Activated CD4-positive, alpha-beta T cell treated with anti-CD3 and anti-CD28 coated beads, Interleukin-2, Interleukin-4, amounts not matched to agents 100 ng/mL and 50 ng/mL, durations not matched to agents 16 hours and 8 hours (primary cell): Measurements from ENCODE around the gene CAVIN1.
A peak's percentile ranks its signal among the peaks of the same experiment; 100 is the strongest.
"Not testable (repeated sequence)": the region's sequence is repeated elsewhere in the genome, so short reads cannot be mapped to it uniquely, and the experiment has no call there.

Experiments used
- DNase-seq: peaks from one replicate; pipeline ENCODE4 v3.0.0-alpha.2; 2020; ENCODE audit warnings: low spot score

CAVIN1 gene, protein sequence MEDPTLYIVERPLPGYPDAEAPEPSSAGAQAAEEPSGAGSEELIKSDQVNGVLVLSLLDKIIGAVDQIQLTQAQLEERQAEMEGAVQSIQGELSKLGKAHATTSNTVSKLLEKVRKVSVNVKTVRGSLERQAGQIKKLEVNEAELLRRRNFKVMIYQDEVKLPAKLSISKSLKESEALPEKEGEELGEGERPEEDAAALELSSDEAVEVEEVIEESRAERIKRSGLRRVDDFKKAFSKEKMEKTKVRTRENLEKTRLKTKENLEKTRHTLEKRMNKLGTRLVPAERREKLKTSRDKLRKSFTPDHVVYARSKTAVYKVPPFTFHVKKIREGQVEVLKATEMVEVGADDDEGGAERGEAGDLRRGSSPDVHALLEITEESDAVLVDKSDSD

DNA sequence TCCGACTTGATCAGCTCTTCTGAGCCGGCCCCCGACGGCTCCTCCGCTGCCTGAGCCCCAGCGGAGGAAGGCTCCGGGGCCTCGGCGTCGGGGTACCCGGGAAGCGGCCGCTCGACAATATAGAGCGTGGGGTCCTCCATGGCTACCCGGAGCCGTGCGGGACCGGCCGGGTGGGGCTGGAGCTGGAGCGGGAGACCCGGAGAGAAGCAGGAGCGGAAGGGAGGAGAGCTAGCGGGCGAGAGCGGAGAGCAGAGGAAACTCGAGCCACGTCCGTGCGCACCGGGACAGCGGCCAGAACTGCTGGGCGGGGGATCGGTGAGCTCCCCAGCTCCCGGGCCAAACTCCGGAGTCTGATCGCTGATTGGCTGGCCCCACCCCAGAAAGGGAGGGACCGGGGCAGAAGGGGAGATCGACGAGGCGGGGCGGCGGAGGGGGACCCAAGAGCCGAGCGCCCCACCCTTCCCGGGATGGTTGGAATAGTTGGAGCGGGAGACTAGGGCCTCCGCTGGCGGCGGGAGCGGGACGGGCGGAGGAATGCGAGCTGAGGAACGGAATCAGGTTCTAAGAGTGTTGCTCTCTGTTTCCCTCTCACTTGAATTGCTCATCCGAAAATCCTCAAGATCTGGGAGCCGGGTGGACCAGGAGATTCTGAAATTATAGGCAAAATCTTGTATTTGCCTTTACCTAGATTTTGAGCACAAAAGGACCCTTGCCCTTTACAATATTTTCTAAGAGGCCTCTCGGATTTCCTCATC lies at the start of gene CAVIN1:
Gene CAVIN1, minus strand, starts transcription at position 299 of the 755 bp plus-strand sequence. Its CDS starts 159 bp downstream, at position 140.
- no peak for DNase-seq

DNA sequence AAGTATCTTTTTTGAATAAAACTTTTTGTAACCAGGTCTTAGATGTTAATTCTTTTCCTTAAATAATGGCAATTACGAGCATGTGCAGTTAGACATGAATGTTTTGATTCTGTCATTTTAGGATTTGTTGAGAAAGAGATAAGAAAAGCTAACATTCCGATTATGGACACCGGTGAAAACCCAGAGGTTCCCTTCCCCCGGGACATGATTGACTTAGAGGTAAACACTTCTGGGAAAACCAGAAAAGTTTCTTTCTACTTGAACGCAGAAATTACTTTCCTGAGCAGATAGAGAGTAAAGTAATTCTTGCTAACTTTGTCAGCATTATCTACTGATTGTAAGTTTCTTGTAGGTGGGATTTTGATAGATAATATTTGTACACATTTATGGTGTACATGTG lies 44.8 kb upstream of the CAVIN1 start:
- DNase-seq, result no peak

DNA sequence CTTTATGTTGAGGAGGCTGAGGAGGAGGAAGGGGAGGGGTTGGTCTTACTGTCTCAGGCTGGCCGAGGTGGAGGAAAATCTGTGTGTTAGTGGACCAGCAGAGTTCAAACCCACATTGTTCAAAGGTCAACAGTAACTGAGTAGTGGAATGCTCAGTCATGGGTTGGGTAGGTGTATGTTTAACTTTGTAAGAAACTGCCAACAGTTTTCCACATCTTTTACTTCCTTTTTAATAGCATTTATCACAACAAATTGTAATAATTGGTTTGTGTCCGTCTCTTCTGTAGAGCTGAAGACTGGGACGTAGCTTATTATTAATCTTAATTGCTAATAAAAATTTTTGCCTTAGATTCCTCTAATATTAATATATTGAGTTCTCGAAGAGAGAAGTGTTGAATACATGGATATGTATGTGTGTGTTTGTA lies 40.9 kb upstream of the CAVIN1 start:
- no peak for DNase-seq

DNA sequence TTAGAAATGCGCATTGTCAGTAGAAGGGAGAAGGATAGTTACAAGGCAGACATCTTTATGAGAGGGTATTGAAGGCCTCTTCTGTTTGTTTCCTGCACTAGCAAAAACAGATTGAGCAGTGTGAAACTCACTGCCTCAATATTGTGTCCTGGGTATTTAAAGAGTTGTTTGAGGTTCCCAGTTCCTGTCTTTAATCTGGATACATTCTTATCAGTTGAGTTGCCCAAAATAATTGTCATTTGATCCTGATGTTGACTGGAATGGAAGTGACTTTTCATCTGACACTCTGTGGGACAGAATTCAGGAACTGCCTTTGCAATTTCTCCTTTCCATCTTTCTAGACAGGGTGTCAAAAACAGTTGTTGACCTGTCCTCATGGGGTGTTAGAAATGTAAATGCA lies 37.3 kb upstream of the CAVIN1 start:
- no peak for DNase-seq

DNA sequence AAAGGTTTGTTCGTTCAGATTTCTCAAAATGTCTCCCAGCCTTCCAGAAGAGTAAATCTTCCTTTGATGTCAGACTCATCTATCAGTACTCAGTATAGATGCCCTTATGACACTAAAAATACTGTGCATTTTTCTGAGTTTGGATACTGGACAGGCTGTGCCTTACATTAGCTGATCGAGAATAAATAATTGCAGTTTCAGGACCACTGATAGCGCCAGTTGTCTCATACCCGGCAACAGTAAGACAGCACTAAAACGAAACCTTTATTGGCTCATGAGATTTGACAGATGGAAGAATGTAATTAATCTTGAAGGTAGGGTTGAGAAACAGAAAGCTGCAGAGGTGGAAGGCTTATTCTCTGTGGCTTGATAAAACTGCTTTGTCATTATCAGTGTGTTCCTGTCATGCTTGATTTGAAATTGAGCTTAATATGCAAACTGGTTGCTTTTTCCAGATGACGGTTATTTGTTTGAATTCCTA lies 36.8 kb upstream of the CAVIN1 start:
- DNase-seq, result peak; percentile 41

DNA sequence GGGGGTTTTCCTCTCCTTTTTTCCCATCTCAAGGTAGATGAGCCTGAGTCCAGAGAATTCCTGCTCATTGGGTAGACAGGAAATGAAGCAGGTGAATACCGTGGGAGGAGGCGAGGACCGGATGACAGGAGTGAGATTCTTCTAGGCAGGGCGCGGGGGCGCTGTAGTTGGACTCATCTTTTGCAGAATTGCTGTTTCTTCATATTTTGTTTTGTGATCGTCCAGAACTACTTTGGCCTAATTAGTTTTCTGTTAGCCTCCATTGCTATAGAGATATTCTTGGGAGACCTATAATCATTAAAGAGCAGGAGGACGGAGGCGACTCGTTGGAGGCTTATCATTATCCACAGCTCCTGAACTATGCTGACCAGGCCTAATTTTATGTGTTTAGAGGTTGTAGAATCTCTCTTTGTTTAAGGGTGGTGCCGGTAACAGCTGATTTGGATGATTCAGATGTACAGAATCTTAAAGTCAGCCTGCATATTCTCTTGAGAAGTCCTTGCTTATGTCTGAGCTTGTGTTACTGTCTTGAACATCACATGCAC lies 36.3 kb upstream of the CAVIN1 start:
- no peak for DNase-seq

DNA sequence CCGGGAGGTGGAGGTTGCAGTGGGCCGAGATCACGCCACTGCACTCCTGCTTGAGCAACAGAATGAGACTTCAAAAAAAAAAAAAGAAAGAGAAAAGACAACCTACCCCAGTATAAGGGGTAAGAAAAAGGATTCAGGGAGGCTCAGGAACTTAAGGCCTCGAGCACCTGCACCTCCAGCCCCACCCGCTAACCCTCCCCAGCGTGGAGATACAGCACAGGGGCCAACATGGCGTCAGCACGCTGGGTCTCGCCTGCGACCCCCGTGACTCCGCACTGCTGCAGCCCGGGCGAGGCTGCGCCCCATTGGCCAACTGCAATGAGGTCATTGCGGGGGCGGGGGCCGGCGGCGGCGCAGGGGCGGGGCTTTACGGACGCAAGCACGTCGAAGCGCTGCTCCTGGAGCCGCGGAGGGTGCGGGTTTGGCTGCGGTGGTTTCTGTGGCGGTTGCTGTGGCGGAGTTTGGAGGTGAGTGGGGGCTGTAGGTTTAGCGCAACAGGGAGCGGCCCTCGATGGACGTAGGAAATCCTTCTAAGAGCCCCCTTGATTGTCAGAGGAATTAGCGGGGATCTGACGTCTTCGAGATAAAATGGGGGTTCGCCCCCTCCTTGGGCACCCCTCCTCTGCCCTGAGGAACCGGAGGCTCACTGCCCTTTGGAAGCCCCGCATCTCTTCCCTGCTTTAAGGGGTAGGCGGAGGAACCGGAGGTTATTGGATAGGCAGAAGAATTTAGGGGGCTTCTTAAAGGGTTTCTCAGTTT lies 35.6 kb upstream of the CAVIN1 start, which contains the start of gene ATP6V0A1:
Gene ATP6V0A1, plus strand, starts transcription at position 382 of the 759 bp plus-strand sequence. CDS start 2,017 bp downstream, outside the sequence.
- peak; percentile 88 for DNase-seq

DNA sequence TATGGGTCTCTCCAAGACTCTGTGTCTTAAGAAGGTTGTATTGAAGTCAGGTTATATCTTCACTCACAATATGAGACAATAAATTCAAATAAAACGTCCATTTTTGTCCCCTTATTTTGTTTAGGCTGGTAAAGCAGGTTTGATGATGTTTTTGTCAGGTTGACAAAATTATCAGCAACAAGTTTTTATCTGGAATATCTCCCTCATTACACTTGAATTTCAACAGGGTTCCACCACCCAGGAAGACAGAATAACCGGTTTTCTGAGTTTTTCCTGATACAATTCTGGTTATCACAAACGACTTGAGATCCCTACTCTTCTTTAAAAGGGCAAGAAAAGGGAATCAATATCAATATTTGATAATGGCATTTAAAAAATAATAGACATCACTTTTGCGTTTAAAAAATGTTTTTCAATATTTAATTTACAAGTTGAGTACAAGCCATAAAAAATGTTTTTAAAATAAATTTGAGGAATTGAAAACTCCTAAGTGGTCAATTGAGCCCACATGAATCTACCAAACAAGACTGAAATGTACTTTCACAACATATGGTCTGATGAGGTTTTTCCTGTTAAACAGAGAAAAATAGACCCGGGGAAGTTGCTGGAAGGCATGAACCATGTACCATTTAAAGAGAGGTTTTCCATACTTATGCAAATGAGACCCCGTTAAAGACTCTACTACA lies 34.2 kb upstream of the CAVIN1 start:
- DNase-seq, result no peak

DNA sequence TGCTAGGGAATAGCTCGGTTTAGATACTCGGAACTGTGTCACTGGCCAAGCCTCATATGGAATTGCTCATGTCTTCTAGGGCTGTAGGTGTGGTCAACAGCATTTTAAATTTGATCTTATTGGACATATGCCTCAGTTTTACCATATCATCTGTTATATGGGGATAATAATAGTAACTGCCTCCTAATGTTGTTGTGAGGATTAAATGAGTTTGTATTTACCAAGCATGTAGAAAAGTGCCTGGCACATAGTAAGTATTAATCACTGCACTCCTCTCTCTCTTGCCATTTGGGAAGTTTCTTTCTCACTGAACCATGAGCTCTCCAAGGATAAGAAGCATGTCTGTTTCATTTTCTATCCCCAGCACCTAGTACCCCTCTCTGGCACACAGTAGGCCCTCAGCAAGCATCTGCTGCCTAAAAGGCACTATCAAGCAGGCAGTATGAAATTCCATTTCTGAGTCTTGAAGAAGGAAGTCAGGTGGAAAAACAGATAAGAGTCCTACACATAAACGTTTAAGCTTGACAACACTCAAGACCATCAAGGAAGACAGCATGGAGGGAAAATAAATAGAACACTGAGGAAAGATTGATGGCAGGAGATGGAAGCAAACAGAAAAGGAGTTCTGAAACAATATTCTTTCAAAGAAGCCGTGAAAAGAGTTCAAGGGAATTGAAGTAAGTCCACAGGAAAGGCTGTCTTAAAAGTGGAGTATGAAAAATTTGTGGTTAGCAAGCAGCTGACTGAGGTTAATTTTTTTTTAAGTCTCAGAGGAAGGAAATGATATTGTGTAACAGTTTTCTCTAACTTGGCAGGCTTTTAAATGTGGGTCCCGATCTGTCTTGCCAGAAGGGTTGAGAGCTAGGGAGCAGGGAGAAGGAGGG lies 33.4 kb upstream of the CAVIN1 start:
- peak; percentile 46 for DNase-seq

DNA sequence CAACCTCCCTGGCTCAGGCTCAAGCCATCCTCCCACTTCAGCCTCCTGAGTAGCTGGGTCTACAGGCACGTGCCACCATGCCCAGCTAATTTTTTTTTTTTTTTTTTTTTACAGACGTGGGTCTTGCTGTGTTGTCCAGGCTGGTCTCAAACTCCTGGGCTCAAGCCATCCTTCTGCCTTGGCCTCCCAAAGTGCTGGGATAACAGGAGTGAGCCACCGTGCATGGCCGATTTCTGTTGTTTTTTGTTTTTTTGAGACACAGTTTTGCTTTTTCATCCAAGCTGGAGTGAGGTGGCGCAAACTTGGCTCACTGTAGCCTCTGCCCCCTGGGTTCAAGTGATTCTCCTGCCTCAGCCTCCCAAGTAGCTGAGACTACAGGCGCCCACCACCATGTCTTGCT lies 31.9 kb upstream of the CAVIN1 start:
- not testable (repeated sequence) for DNase-seq

DNA sequence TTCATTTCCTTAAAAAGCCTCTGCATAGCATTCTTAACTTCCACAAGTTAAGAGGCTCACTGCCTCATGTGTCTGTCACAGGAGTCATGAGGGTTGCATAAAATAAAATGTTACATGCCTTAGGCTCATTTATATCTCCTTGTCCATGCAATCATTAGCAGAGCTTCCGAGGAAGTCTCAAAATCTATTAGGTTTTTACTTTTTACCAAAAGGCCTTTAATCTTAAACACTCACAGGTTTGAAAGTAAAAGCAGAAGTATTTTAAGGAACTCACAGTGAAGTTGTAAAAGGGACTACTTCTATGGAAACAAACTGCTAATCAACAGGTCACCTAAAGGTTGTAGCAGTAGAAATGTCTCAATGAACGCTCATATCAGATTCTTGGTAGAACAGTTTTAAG lies 30.4 kb upstream of the CAVIN1 start:
- DNase-seq, result no peak

DNA sequence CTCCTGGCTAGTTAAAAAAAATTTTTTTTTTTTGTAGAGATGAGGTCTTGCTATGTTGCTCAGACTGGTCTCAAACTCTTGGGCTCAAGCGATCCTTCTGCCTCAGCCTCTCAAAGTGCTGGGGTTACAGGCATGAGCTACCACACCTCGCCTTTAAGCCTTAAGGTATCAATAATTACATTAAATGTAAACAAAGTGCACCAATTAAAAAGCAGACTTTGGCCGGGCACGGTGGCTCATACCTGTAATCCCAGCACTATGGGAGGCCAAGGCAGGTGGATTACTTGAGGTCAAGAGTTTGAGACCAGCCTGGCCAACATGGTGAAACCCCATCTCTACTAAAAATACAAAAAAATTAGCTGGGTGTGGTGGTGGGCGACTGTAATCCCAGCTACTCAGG lies 28.2 kb upstream of the CAVIN1 start:
- DNase-seq, result not testable (repeated sequence)

DNA sequence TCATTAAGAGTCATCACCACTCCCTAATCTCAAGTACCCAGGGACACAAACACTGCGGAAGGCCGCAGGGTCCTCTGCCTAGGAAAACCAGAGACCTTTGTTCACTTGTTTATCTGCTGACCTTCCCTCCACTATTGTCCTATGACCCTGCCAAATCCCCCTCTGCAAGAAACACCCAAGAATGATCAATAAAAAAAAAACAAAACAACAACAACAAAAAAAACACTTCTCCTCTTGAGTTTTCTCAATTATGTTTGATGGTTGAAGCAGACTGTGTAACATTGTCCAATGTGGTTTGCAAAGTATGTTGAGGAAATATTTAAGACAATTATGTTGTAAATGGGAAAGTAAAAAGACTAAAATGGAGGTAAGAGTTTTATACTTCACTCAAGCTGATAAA lies 26.8 kb upstream of the CAVIN1 start:
- not testable (repeated sequence) for DNase-seq

DNA sequence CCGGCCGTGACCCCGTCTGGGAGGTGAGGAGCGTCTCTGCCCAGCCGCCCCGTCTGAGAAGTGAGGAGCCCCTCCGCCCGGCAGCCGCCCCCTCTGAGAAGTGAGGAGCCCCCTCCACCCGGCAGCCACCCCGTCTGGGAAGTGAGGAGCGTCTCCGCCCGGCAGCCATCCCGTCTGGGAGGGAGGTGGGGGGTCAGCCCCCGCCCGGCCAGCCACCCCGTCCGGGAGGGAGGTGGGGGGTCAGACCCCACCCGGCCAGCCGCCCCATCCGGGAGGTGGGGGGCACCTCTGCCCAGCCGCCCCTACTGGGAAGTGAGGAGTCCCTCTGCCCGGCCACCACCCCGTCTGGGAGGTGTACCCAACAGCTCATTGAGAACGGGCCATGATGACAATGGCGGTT lies 26.1 kb upstream of the CAVIN1 start:
- not testable (repeated sequence) for DNase-seq

DNA sequence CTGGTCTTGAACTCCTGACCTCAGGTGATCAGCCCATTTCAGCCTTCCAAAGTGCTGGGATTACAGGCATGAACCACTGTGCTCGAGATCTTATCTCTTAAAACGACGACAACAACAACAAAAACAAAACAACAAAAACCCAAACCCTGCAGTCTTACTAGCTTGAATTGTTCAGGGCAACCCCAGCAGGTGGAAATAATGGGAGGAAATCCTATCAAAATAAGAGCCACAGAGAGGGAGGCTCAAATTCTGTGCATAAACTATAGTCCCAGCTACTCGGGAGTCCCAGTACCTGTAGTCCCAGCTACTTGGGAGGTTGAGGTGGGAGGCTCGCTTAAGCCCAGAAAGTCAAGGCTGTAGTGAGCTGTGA lies 19.1 kb upstream of the CAVIN1 start:
- DNase-seq, result no peak

DNA sequence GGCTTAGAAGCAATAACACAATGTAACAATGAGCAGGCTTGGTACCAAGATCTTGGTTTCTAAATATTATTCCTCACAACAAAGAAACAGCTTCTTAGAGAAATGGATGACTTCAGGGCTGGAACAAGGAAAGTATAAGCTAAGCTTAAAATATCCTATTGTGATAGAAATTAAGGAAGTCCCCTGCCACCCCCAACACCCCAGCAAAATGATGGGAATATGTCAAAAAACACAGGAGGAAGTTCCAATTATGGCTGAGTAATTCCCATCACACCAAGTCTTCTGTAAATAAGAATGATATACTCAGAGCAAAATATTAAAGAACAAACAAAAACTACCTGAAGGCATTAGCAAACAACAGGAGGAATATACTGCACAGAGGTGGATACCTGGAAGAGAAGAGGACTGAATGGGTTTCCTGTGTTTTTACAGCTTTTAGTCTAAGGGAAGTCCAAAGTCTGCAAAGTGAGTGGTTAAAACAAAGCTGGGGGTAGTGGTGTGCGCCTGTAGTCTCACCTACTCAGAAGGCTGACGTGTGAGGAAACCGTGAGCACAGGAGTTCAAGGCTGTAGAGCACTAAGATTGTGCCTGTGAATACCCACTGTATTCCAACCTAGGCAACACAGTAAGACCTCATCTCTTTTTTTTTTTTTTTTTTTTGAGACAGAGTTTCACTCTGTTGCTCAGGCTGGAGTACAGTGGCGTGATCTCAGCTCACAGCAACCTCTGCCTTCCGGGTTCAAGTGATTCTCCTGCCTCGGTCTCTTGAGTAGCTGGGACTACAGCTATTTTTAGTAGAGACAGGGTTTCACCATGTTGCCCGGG lies 18.5 kb upstream of the CAVIN1 start:
- DNase-seq, result no peak

DNA sequence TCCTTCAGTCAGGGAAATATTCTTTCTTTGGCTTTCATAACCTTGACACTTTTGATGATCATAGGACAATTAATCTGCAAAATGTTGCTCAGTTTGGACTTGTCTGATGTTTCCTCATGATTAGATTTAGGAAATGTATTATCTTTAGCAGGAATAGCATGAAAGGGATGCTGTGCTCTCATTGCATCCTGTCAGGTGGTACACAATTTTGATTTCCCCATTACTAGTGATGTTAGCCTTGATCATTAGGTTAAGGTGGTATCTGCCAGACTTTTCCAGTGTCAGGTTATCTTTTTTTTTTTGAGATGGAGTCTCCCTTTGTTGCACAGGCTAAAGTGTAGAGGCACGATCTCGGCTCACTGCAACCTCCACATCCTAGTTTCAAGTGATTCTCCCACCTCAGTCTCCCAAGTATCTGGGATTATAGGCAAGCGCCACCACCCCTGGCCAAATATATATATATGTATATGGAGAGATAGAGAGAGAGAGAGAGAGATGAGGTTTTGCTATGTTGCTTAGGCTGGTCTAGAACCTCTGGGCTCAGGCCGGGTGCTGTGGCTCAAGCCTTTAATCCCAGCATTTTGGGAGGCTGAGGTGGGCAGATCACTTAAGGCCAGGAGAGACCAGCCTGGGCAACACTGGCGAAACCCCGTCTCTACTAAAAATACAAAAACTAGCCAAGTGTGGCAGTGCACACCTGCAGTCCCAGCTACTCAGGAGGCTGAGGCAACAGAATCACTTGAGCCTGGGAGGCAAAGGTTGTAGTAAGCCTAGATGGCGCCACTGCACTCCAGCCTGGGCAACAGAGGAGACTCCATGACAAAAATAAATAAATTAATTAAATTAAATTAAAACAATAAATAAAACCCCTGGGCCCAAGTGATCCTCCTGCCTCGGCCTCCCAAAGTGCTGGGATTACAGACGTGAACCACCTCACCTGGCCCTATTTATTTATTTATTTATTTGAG lies 15.8 kb upstream of the CAVIN1 start:
- DNase-seq, result peak; percentile 45

DNA sequence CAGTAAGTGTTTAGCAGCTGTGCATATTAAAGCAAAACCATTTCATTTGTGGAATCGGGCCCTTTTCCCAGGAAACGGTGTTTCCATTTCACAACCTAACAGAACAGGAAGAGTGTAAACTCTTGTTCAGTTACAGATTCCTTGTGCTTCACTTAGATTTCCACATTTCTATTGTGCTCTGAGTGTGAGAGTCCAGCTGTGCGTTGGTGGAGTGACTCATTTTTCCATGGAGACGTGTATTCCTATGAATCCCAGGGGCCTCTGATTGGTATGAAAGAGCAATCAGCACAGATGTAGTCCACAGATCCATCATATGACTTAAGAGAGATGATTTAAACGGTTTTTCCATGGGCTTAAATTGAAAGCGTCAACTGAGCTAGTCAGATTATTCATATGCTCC lies 13.3 kb upstream of the CAVIN1 start:
- DNase-seq, result no peak
